ENCODE measurements around the gene SLC35D1. TPM values are rescaled to one million over a fixed set of nuclear protein-coding genes. Genes with fewer than 3 reads are reported as not detected.

The SLC35D1 gene
- polyA plus RNA-seq, 1 of the 3 experiments (the other 2 are of a cell fraction), result 4.8 TPM

DNA sequence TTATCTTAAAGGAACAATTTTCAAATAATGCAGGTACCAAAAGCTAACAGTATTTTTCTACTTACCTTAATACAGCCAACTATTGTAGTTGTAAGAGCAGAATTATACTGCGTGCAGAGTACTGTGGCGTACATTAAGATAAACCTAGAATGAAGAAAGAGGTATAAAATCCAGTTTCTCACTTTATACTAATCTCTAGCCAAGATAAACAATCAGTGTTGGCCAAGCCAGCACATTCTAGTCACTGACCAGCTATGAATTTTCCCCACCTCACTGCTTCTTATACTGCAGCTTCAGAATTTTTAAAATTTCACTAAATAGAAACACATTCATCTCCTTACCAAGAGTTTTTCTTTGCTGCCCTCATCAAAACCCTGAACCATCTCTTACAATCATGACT is 33.6 kb downstream of the SLC35D1 start:
- TF ChIP-seq RCOR1 (IDR thresholded peaks at IDR 0.05; ENCODE audit: low read length) (no peak), RXRA (IDR thresholded peaks at IDR 0.05; ENCODE audit: borderline replicate concordance, low read depth) (no peak), GATA2 (CRISPR knock-in tag; IDR thresholded peaks at IDR 0.05) (no peak), IRF3 (IDR thresholded peaks at IDR 0.05; ENCODE audit: low read depth, low read length) (no peak), SMC3 (IDR thresholded peaks at IDR 0.05; ENCODE audit: low read depth, low read length) (no peak), JUND (IDR thresholded peaks at IDR 0.05) (0 out of 2 replicates have a peak, but pooled peaks have one; percentile 2), NFIC (IDR thresholded peaks at IDR 0.05; ENCODE audit: borderline replicate concordance) (0 out of 2 replicates have a peak, but pooled peaks have one; percentile 23)
- no peak for DNase-seq

DNA sequence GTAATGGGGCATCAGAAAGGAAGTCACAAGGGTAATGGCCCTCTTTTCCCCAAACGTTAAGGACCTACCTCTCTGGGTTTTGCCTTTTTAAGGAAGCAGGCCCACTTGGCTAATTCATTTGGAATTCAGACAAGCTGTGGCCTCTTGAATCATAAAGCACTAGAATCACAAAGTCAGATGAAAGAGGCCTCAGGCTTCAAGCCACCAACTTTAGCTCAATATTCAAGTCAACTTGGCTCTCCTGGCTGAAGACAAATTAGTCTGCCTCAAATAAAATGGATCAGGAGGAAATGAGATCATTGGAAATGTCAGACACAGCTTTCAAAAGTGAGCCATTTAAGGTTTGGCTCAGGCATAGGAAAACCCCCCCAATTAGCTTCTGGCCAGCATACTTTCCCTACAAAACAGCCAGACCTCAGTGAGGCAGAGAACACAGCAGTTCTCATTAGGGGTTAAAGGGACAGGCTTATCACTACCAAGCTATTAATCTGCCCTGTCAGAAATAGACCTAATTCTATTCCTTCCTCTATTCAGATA is 34.3 kb downstream of the SLC35D1 start:
- ChIA-PET CTCF (interaction anchor here (0.6 to 2.5 kb wide), 5 partner anchors 14 to 484 kb away, joined by 3 to 9 read pairs (median 3); no protein-coding TSS in a partner anchor), POLR2A (no interaction called here)
- no peak for TF ChIP-seq TAF1 (IDR thresholded peaks at IDR 0.05; ENCODE audit: borderline replicate concordance, low read depth, low read length)
- TF ChIP-seq ZBTB33 (IDR thresholded peaks at IDR 0.05; ENCODE audit: borderline replicate concordance, low read depth), result no peak
- TF ChIP-seq, protein P1, sequence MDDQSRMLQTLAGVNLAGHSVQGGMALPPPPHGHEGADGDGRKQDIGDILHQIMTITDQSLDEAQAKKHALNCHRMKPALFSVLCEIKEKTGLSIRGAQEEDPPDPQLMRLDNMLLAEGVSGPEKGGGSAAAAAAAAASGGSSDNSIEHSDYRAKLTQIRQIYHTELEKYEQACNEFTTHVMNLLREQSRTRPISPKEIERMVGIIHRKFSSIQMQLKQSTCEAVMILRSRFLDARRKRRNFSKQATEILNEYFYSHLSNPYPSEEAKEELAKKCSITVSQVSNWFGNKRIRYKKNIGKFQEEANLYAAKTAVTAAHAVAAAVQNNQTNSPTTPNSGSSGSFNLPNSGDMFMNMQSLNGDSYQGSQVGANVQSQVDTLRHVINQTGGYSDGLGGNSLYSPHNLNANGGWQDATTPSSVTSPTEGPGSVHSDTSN (IDR thresholded peaks at IDR 0.05), result peak; percentile 68
- peak; percentile 11; the same call in 1 of the 2 replicates for TF ChIP-seq JUND (IDR thresholded peaks at IDR 0.05)
- peak in 1 of 2 experiments; percentile 11; a peak in 1 of 4 replicates for TF ChIP-seq EP300 (IDR thresholded peaks at IDR 0.05; ENCODE audit: borderline replicate concordance in 1 of 2, low read depth in 1 of 2, low read length in 1 of 2)
- TF ChIP-seq NFIC (IDR thresholded peaks at IDR 0.05; ENCODE audit: borderline replicate concordance), result peak; percentile 18; the same call in 1 of the 2 replicates
- Histone ChIP-seq H3K36me3 (replicated peaks in 1 of 2; ENCODE audit: control insufficient read depth in 1 of 2, insufficient read depth in 2 of 2, low read length in 1 of 2) (peaks cover 31 to 33% of the 10 kb centered on the region in 2 experiments), H3K9ac (no peak overlapping the region), H3K79me2 (ENCODE audit: insufficient read depth) (no peaks in the 10 kb centered on the region), H3K4me2 (no peak overlapping the region), H3F3A (replicated peaks; ENCODE audit: insufficient read depth) (peaks cover 6% of the 10 kb centered on the region), H3K4me3 (ENCODE audit: low read depth in 2 of 2, low read length in 1 of 2) (no peak overlapping the region), H3K27ac (ENCODE audit: low read depth in 2 of 2, low read length in 1 of 2) (peak overlapping the region; percentile 60 to 61), H2AFZ (ENCODE audit: low read depth) (no peak overlapping the region), H3K9me3 (no peaks in the 10 kb centered on the region), H3K27me3 (ENCODE audit: insufficient read depth) (no peaks in the 10 kb centered on the region), H4K20me1 (ENCODE audit: insufficient read depth) (no peaks in the 10 kb centered on the region), H3K9me2 (no peaks in the 10 kb centered on the region), H3K4me1 (ENCODE audit: control insufficient read depth in 1 of 2, insufficient read depth in 2 of 2, low read depth in 1 of 2, low read length in 1 of 2) (peaks cover 6 to 20% of the 10 kb centered on the region in 2 experiments; a peak in 3 of 4 replicates)
- WGBS (ENCODE audit: low lambda C conversion rate), result 13% methylated on average over 1 of the region's 1 CpG
- DNase-seq, result no peak

More for the DNA sequence above, 33.6 kb downstream of the SLC35D1 start:
- 88% methylated on average over 2 of the region's 2 CpGs for WGBS (ENCODE audit: low lambda C conversion rate)
- H3K79me2 ChIP-seq (ENCODE audit: insufficient read depth), result no peaks in the 10 kb centered on the region
- no peaks in the 10 kb centered on the region for H4K20me1 ChIP-seq (ENCODE audit: insufficient read depth)
- no peak overlapping the region for H2AFZ ChIP-seq (ENCODE audit: low read depth)
- H3K27ac ChIP-seq (ENCODE audit: low read depth in 2 of 2, low read length in 1 of 2), result peak overlapping the region in 1 of 2 experiments; percentile 61; a peak in 2 of 4 replicates
- peaks cover 6 to 20% of the 10 kb centered on the region in 2 experiments; a peak in 3 of 4 replicates for H3K4me1 ChIP-seq (ENCODE audit: control insufficient read depth in 1 of 2, insufficient read depth in 2 of 2, low read depth in 1 of 2, low read length in 1 of 2)
- ChIA-PET POLR2A (no interaction called here), CTCF (interaction anchor here (0.6 to 2.5 kb wide), 5 partner anchors 15 to 483 kb away, joined by 3 to 9 read pairs (median 3); no protein-coding TSS in a partner anchor)
- H3K36me3 ChIP-seq (replicated peaks in 1 of 2; ENCODE audit: control insufficient read depth in 1 of 2, insufficient read depth in 2 of 2, low read length in 1 of 2), result peaks cover 31 to 33% of the 10 kb centered on the region in 2 experiments
- H3K9me3 ChIP-seq, result no peaks in the 10 kb centered on the region
- H3K4me2 ChIP-seq, result 0 out of 2 replicates have a peak overlapping the region, but pooled peaks have one; percentile 5
- H3K9me2 ChIP-seq, result no peaks in the 10 kb centered on the region
- no peak overlapping the region for H3K9ac ChIP-seq
- H3K4me3 ChIP-seq (ENCODE audit: low read depth in 2 of 2, low read length in 1 of 2), result no peak overlapping the region
- peaks cover 6% of the 10 kb centered on the region for H3F3A ChIP-seq (replicated peaks; ENCODE audit: insufficient read depth)
- no peaks in the 10 kb centered on the region for H3K27me3 ChIP-seq (ENCODE audit: insufficient read depth)
